Fibroblast of mammary gland (primary cell): ENCODE results near the gene HERPUD2.
"Not testable (repeated sequence)": the region's sequence is repeated elsewhere in the genome, so short reads cannot be mapped to it uniquely, and the experiment has no call there.

Experiments used
- DNase-seq: peaks from one replicate; pipeline ENCODE4 v3.0.0-alpha.2; 2010; ENCODE audit warnings: low read depth
- H3K4me3 ChIP-seq: 2 replicates; pipeline ENCODE4 v1.5.1; 2011; ENCODE audit warnings: low read depth, mild to moderate bottlenecking, low read length, moderate library complexity; ENCODE audit not compliant: control insufficient read depth
- CTCF ChIP-seq: conservative IDR thresholded peaks from 2 replicates; pipeline ENCODE4 v1.5.1; 2011; ENCODE audit warnings: low read depth, low read length, inconsistent platforms; ENCODE audit not compliant: control insufficient read depth, insufficient read depth

HERPUD2 gene

DNA sequence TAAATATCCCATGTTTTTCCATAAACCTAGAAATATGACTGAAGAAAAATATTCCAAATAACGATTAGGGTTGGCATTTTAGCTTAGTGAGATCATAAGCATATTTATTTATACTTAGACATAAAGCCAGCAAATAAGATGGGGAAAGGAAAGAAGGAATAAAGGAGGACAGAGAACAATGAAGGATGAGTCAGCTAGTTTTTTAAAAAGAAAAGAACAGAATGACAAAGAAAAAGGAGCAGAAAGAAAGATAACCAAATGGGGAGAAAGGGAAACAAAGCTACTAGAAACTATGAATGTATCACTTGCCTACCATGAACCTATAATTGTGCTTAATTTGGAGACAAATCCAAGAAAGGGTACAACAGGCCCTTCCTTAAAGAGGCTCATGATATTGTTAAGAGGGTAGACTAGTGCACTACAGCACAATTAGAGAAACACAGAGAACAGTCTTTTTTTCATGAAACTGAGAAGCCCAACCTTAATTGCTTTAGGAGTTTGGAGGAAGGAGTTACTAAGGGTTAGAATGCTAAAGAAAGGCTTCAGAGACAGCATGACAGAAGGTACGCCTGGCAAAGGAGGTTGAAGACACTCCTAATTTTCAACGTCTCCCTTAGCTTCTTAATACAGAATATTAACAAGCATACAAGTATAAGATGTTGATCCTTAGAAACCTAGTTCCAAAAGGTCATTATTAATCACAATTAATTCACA is 23.9 kb downstream of the HERPUD2 start:
- H3K4me3 ChIP-seq: no peak overlapping the region
- TF ChIP-seq CTCF: no peak
- no peak for DNase-seq

DNA sequence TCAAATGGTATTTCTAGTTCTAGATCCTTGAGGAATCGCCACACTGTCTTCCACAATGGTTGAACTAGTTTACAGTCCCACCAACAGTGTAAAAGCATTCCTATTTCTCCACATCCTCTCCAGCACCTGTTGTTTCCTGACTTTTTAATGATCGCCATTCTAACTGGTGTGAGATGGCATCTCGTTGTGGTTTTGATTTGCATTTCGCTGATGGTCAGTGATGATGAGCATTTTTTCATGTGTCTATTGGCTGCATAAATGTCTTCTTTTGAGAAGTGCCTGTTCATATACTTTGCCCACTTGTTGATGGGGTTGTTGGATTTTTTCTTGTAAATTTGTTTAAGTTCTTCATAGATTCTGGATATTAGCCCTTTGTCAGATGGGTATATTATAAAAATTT is 34.5 kb downstream of the HERPUD2 start:
- DNase-seq, H3K4me3 ChIP-seq: not testable (repeated sequence)

DNA sequence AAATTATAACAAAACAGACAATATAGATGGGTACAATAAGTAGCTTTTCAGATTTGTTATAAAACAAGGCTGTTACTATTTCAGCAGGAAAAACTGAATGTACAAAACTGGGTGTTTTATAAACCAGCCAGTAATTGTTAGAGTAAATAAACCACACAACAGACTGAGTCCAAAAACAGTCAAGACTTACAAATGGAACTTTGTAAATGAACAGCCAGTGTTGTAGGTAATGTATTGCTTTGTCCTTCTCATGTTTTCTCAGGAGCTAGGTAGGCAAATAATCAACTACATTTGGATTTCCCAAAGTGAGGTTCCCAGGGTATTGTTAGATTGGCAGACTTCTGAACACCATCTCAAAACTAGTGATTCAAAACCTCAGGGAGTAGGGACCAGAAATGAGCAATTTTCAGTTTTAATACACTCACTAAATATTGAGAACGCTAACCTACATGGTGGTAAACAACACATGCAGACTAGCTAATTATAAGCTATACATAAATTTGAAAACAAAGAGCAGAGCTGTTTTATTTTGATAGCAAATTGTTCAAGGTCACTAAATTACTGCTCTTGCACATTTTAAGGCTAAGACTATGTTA is 36.2 kb downstream of the HERPUD2 start:
- DNase-seq: no peak
- no peak for TF ChIP-seq CTCF
- H3K4me3 ChIP-seq: no peak overlapping the region

DNA sequence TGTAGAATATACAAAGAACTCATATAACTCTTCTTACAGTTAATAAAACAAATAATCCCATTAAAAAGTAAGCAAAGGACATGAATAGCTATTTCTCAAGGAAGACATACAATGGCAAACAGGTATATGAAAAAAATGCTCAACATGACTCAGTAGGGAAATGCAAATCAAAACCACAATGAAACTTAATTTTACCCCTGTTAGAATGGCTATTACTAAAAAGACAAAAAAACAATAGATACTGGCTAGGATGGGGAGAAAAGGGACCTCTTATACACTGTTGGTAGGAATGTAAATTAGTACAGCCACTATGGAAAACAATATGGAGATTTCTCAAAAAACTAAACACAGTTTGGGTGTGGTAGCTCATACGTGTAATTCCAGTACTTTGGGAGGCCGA is 37.8 kb downstream of the HERPUD2 start:
- TF ChIP-seq CTCF: no peak
- H3K4me3 ChIP-seq: no peak overlapping the region
- DNase-seq: no peak

GRCh38 chr7:35654558-35654957 is 40.4 kb downstream of the HERPUD2 start:
- not testable (repeated sequence) for H3K4me3 ChIP-seq, DNase-seq

GRCh38 chr7:35652124-35652523 is 42.8 kb downstream of the HERPUD2 start:
- no peak for DNase-seq
- no peak for TF ChIP-seq CTCF

DNA sequence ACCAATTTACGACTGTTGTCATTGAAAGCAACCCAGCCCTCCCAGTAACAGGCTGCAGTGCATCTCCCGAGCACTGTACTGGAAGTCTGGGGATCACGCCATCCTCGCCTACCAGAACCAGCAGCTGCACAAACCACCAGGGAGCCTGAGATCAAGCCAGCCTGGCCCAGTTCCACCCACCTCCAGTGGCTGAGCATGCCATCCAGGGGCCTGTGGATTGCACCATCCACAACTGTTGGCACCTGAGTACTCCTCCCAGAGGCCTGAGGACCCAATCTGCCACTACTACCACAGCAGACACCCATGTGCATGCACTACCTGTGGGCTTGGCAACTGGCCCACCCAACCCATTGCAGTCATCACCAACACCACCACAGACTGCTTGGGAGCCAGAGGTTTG is 44.2 kb downstream of the HERPUD2 start:
- H3K4me3 ChIP-seq: no peak overlapping the region
- TF ChIP-seq CTCF: no peak
- no peak for DNase-seq

More at GRCh38 chr7:35652124-35652523, 42.8 kb downstream of the HERPUD2 start:
- H3K4me3 ChIP-seq: no peak overlapping the region

DNA sequence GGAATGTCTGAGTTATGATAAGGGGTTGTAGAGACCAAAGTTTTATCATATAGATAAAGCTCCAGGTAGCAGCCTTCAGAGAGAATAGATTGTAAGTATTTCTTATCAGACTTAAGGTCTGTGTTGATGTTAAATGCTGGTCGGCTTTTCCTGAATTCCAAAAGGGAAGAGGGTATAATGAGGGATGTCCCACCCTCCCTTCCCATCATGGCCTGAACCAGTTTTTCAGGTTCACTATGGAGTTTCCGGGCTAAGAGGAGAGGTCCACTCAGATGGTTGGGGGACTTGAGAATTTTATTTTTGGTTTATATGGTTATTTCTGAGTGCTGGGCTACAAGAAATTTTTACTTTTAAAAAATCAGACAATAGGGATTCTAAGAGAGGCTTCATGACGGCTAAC is 45.2 kb downstream of the HERPUD2 start:
- TF ChIP-seq CTCF: no peak
- no peak overlapping the region for H3K4me3 ChIP-seq
- no peak for DNase-seq
